Activated naive CD4-positive, alpha-beta T cell (primary cell): Measurements from ENCODE around the gene CRLF1.
"Not testable (repeated sequence)": the region's sequence is repeated elsewhere in the genome, so short reads cannot be mapped to it uniquely, and the experiment has no call there.

Source experiments
- DNase-seq, 4 experiments: peaks; one replicate each; lab custom pipeline; 2025; lab: John Stamatoyannopoulos, UW

CRLF1 gene

GRCh38 chr19:18592732-18593131 is 13.9 kb downstream of the CRLF1 start:
- not testable (repeated sequence) for DNase-seq

- DNase-seq, result no peak
These were observed 14.7 kb downstream of the CRLF1 start for GRCh38 chr19:18591735-18592385.

DNA sequence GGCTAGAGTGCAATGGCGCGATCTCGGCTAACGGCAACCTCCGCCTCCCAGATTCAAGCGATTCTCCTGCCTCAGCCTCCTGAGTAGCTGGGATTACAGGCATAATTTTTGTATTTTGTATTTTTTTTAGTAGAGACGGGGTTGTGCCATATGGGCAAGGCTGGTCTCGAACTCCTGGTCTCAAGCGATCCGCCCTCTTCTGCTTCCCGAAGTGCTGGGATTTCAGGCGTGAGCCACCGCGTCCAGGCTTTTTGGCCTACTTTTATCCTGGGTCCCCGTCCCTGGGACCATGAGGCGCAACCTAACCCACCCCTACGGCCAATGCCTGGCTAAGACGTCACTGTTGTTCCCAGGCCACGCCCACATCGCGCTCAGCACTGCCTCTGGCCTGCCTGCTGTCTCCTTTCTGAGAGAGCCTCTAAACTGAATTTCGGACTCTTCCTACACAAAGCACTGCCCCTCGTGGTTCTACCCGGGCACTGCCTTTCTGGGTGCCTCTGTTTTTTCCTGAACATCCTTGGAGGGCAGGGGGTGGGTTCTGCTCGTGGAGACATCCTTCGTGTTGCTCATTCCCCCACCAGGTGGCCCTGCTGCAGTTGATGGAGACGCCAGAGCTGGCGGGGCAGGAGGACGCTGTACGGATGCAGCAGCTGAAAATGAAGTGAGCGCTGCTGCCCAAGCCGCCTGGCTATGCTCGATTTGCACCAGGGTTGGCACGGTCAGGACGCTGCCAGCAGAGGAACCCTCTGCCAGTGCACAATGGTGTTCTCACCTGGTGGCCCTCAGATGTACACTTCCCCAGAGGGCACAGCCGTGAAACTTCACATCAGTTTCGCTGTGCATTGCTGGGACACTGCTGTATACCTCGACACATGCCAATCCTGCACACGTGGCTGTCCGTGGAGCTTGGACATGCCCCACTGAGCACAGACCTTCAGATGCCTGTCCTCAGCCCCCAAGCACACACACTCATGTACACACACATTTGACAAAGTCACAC is 16.0 kb downstream of the CRLF1 start:
- no peak for DNase-seq

- peak in 3 of 4 experiments; percentile 61 to 74 (median 63) for DNase-seq
These were observed 17.0 kb downstream of the CRLF1 start for GRCh38 chr19:18589380-18590272.

DNA sequence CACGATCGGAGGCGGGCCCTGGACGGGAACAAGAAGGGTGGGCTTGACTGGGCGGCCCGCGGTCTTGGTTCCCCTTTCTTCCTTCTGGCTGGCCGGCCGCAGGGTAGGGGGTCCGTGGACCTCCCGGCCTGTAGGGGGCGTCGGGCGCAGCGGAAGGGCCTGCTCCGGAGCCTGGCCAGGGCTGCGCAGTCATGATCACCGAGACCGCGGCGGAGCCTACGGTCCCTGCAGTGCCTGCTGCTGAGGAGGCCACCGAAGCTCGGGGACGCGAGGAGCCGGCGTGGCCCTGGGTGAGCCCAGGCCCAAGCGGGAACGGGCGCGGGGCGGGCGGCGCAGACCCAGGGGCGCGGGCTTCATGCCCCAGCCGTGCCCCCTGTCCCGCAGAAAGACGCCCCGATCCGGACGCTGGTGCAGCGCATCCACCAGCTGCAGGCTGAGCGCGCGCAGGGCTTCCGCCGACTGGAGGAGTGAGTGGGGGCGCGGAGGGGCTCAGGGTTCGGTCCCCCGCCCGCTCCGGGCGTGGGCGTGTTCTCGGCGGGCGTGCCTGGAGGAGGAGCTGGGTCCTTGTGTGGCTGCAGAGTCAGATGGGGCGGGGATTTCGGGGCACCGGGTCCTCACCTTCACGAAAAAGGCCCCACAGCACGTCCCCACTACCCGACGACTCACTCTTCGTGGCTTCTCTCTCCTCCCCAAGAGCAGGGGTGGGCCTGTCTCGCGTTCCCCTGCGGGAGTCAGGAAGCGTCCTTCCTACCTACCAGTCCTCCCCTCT is 17.8 kb downstream of the CRLF1 start, which contains the start of gene REX1BD:
Gene REX1BD (plus strand): TSS at position 188 of the 769 bp plus-strand sequence. CDS start 4 bp downstream, at position 192.
- peak; percentile 70 to 88 (median 76) for DNase-seq

DNA sequence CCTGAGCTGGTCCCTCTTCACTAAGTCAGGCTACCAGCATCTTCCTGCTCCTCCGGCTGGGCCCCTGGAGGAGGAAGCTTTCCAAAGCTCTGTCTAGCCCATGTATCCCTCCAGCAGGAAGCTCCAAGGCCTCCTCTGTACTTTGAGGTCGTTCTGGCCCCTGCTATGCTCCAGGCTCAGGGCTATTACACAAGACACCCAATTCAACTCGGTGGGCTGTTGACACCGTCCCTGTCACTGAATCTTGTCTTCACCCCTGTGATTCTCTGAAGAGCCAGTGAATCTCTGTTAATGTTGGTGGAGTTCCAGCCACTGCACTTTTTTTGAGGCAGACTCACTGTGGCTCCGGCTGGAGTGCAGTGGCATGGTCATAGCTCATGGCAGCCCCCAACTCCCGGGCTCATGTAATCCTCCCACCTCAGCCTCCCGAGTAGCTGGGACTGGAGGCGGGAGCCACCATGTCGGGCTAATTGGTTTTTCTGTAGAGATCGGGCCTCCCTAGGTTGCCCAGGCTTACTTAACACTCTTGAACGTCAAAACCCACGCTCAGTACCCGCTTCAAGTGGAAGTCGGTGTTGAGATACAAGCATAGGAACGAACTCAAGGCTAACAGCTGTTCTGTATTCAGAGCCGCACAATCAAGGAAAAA is 18.5 kb downstream of the CRLF1 start:
- no peak for DNase-seq

DNA sequence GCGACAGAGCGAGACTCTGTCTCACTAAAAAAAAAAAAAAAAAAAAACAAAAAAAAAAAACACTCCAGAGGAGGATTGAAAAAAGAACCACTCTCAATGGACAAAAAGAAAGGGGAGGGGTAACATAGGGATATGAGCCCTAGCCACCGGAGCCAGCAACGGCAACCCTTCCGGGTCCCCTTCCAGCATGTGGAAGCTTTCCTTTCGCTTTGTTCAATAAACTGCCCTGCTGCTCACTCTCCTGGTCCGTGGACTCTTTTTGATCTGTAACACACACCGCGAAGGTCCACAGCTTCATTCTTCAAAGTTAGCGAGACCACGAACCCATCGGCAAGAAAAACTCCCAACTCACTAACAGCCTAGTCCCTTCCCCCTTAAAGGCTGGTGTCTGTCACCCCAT is 19.0 kb downstream of the CRLF1 start:
- no peak for DNase-seq

- DNase-seq, result no peak
These were observed 20.3 kb downstream of the CRLF1 start for GRCh38 chr19:18586306-18586705.

- DNase-seq, result no peak
These were observed 26.3 kb downstream of the CRLF1 start for GRCh38 chr19:18580311-18580710.

GRCh38 chr19:18577365-18577914 is 29.2 kb downstream of the CRLF1 start:
- DNase-seq, result no peak

GRCh38 chr19:18576383-18576782 is 30.2 kb downstream of the CRLF1 start:
- DNase-seq, result no peak

GRCh38 chr19:18574691-18575291 is 31.8 kb downstream of the CRLF1 start:
- no peak for DNase-seq

GRCh38 chr19:18571564-18572344 is 34.8 kb downstream of the CRLF1 start, which contains the start of gene UBA52:
Gene UBA52 (plus strand): TSS chr19:18571857. CDS start chr19:18573301, 1,444 bp downstream.
- DNase-seq, result peak; percentile 96 to 98 (median 98)

GRCh38 chr19:18568367-18568766 is 38.2 kb downstream of the CRLF1 start:
- no peak for DNase-seq

DNA sequence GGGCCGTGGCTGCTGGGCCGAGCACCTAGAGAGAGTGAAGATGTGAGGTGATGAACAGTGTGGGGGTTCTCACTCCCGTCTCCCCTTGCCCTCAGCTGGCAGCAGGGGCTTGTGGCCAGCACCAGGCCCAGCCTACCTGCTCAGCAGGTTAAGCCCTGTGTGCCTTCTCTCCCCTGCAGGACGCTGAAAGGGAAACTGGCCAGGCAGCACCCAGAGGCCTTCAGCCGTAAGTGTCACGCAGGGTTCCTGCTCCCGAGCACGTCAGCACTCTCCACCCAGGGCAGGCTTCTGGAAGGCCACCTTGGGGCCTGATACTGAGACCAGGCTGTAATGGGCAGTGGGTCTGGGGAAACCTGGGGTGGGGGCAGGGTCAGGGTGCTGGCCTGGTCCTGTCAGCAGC is 39.6 kb downstream of the CRLF1 start:
- DNase-seq, result no peak

GRCh38 chr19:18562086-18562485 is 44.5 kb downstream of the CRLF1 start:
- no peak for DNase-seq

DNA sequence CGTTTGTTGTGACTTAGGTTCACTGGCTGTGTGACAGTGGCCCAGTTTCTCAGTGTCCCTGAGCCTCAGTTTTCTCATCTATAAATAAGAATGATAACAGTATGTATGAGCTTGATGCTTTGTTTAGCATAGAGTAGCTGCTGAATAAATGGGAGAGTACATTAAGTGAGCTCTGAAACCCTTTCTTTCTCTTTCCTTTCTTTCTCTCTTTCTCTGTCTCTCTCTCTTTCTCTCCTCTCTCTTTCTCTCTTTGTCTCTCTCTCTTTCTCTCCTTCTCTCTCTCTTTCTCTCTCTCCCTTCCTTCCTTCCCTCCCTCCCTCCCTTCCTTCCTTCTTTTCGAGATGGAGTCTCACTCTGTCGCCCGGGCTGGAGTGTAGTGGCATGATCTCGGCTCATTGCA is 46.9 kb downstream of the CRLF1 start:
- no peak for DNase-seq

DNA sequence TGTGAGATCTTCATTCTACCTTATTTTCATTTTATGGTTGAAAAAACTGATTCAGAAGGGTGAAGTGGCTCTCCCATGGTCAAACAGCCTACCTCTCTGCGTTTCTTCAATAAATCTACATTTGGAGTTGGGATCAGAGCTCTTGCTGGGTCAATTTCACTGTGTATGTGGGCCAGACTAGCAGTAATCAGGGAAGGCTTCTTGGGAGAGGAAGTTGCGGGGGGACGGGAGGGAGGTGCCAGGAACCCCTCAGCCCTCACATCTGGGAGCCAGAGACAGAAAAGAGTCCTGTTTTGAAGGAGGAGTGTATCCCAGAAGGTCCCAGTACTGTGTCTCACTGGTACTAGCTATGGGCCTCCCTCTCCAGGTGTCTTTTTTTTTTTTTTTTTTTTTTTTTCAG is 48.0 kb downstream of the CRLF1 start:
- DNase-seq, result no peak

DNA sequence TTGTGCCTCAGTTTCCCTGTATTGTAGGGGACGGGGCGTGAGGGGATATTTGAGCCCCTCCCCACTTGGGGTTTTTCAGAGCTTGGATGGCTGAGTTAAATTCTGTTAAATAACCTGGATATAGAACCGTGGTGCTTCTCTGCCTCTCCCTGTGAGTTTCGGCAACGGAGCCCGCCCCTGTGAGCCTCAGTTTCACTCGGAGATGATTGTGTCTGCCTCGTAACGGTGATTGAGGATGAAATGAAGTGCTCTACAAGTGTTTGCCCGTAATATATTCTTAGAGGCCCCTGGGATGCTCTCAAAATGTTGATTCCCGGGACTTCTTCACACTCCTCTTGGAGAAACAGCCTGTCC is 48.4 kb downstream of the CRLF1 start:
- DNase-seq, result no peak
